ENCODE measurements around the gene CTDSPL. TPM values are rescaled to one million over a fixed set of nuclear protein-coding genes. Genes with fewer than 3 reads are reported as not detected.
A peak's percentile ranks its signal among the peaks of the same experiment; 100 is the strongest.

Gene CTDSPL
- total RNA-seq, 3 donors from 2014 or later = 1.1 to 1.7 (median 1.3) TPM

GRCh38 chr3:37988931-37989525 lies 127.3 kb downstream of the CTDSPL start:
- ATAC-seq = no peak
- Mint-ChIP-seq H3K36me3 (ENCODE audit: insufficient read depth) (no peaks in the 10 kb centered on the region), H3K4me1 (ENCODE audit: low read depth) (peaks cover 13% of the 10 kb centered on the region), H3K9me3 (no peaks in the 10 kb centered on the region), H3K4me3 (no peak overlapping the region), H3K27me3 (ENCODE audit: low read depth) (no peaks in the 10 kb centered on the region)
- DNase-seq = no peak

- ATAC-seq = no peak
- H3K9me3 Mint-ChIP-seq = no peaks in the 10 kb centered on the region
- no peaks in the 10 kb centered on the region for H3K36me3 Mint-ChIP-seq (ENCODE audit: insufficient read depth)
- H3K4me3 Mint-ChIP-seq = no peak overlapping the region
- H3K4me1 Mint-ChIP-seq (ENCODE audit: low read depth) = peaks cover 19% of the 10 kb centered on the region
- DNase-seq = no peak
- no peaks in the 10 kb centered on the region for H3K27me3 Mint-ChIP-seq (ENCODE audit: low read depth)
Observed at GRCh38 chr3:37989821-37990480, 128.3 kb downstream of the CTDSPL start.

GRCh38 chr3:37990527-37990926 lies 128.8 kb downstream of the CTDSPL start, which contains the start of gene VILL:
Gene VILL, plus strand, starts transcription at chr3:37990786. Its CDS starts 2,887 bp downstream, at chr3:37993673.
- no peaks in the 10 kb centered on the region for H3K27me3 Mint-ChIP-seq (ENCODE audit: low read depth)
- H3K4me3 Mint-ChIP-seq = no peak within 1 kb of the TSS
- ATAC-seq (no peak), DNase-seq (no peak)
- H3K9me3 Mint-ChIP-seq = no peaks in the 10 kb centered on the region
- peaks cover 3% of the 10 kb centered on the region for H3K36me3 Mint-ChIP-seq (ENCODE audit: insufficient read depth)
- peaks cover 24% of the 10 kb centered on the region for H3K4me1 Mint-ChIP-seq (ENCODE audit: low read depth)

- DNase-seq = no peak
- Mint-ChIP-seq H3K4me3 (no peak overlapping the region), H3K36me3 (ENCODE audit: insufficient read depth) (peaks cover 3% of the 10 kb centered on the region), H3K27me3 (ENCODE audit: low read depth) (no peaks in the 10 kb centered on the region), H3K9me3 (no peaks in the 10 kb centered on the region), H3K4me1 (ENCODE audit: low read depth) (peaks cover 29% of the 10 kb centered on the region)
- ATAC-seq = no peak
Observed at GRCh38 chr3:37991109-37991508, 129.4 kb downstream of the CTDSPL start.

- ATAC-seq (no peak), DNase-seq (no peak)
- Mint-ChIP-seq H3K36me3 (ENCODE audit: insufficient read depth) (peaks cover 9% of the 10 kb centered on the region), H3K9me3 (no peaks in the 10 kb centered on the region), H3K4me3 (no peak overlapping the region), H3K4me1 (ENCODE audit: low read depth) (peaks cover 36% of the 10 kb centered on the region), H3K27me3 (ENCODE audit: low read depth) (no peaks in the 10 kb centered on the region)
Observed at GRCh38 chr3:37991823-37992222, 130.1 kb downstream of the CTDSPL start.

- peaks cover 42% of the 10 kb centered on the region for H3K4me1 Mint-ChIP-seq (ENCODE audit: low read depth)
- peaks cover 11% of the 10 kb centered on the region for H3K36me3 Mint-ChIP-seq (ENCODE audit: insufficient read depth)
- H3K27me3 Mint-ChIP-seq (ENCODE audit: low read depth) = no peaks in the 10 kb centered on the region
- H3K4me3 Mint-ChIP-seq = peak overlapping the region; percentile 93
- H3K9me3 Mint-ChIP-seq = no peaks in the 10 kb centered on the region
- no peak for ATAC-seq
- DNase-seq = no peak
Observed at GRCh38 chr3:37992271-37993066, 130.8 kb downstream of the CTDSPL start.

GRCh38 chr3:37993067-37993455 lies 131.4 kb downstream of the CTDSPL start:
- Mint-ChIP-seq H3K4me3 (peak overlapping the region; percentile 93), H3K36me3 (ENCODE audit: insufficient read depth) (peaks cover 11% of the 10 kb centered on the region), H3K9me3 (no peaks in the 10 kb centered on the region), H3K27me3 (ENCODE audit: low read depth) (no peaks in the 10 kb centered on the region), H3K4me1 (ENCODE audit: low read depth) (peaks cover 43% of the 10 kb centered on the region)
- DNase-seq (no peak), ATAC-seq (no peak)

GRCh38 chr3:37993460-37993819 lies 131.8 kb downstream of the CTDSPL start:
- Mint-ChIP-seq H3K27me3 (ENCODE audit: low read depth) (no peaks in the 10 kb centered on the region), H3K4me3 (peak overlapping the region; percentile 93), H3K4me1 (ENCODE audit: low read depth) (peaks cover 46% of the 10 kb centered on the region), H3K36me3 (ENCODE audit: insufficient read depth) (peaks cover 11% of the 10 kb centered on the region), H3K9me3 (no peaks in the 10 kb centered on the region)
- DNase-seq (no peak), ATAC-seq (no peak)

- no peaks in the 10 kb centered on the region for H3K27me3 Mint-ChIP-seq (ENCODE audit: low read depth)
- DNase-seq = peak; percentile 42
- peak overlapping the region; percentile 93 for H3K4me3 Mint-ChIP-seq
- peak; percentile 66 to 72 for ATAC-seq
- H3K36me3 Mint-ChIP-seq (ENCODE audit: insufficient read depth) = peaks cover 11% of the 10 kb centered on the region
- no peaks in the 10 kb centered on the region for H3K9me3 Mint-ChIP-seq
- H3K4me1 Mint-ChIP-seq (ENCODE audit: low read depth) = peaks cover 50% of the 10 kb centered on the region
Observed at GRCh38 chr3:37993820-37994638, 132.3 kb downstream of the CTDSPL start.

- DNase-seq = no peak
Observed at GRCh38 chr3:37994639-37994972, 132.9 kb downstream of the CTDSPL start.

GRCh38 chr3:37995652-37996641 lies 134.3 kb downstream of the CTDSPL start:
- Mint-ChIP-seq H3K9me3 (no peaks in the 10 kb centered on the region), H3K4me1 (ENCODE audit: low read depth) (peaks cover 54% of the 10 kb centered on the region), H3K27me3 (ENCODE audit: low read depth) (no peaks in the 10 kb centered on the region), H3K4me3 (peak overlapping the region; percentile 93), H3K36me3 (ENCODE audit: insufficient read depth) (peaks cover 11% of the 10 kb centered on the region)
- ATAC-seq (no peak), DNase-seq (peak; percentile 2)

More at GRCh38 chr3:37994639-37994972, 132.9 kb downstream of the CTDSPL start:
- Mint-ChIP-seq H3K4me1 (ENCODE audit: low read depth) (peaks cover 54% of the 10 kb centered on the region), H3K27me3 (ENCODE audit: low read depth) (no peaks in the 10 kb centered on the region), H3K36me3 (ENCODE audit: insufficient read depth) (peaks cover 11% of the 10 kb centered on the region), H3K4me3 (peak overlapping the region; percentile 93), H3K9me3 (no peaks in the 10 kb centered on the region)
- ATAC-seq = peak; percentile 3 to 14

- peak; percentile 83 for DNase-seq
- H3K36me3 Mint-ChIP-seq (ENCODE audit: insufficient read depth) = peaks cover 13% of the 10 kb centered on the region
Observed at GRCh38 chr3:37996785-37997301, 135.2 kb downstream of the CTDSPL start.

GRCh38 chr3:37997342-37997741 lies 135.7 kb downstream of the CTDSPL start:
- Mint-ChIP-seq H3K4me3 (no peak overlapping the region), H3K9me3 (no peaks in the 10 kb centered on the region), H3K27me3 (ENCODE audit: low read depth) (no peaks in the 10 kb centered on the region), H3K36me3 (ENCODE audit: insufficient read depth) (peaks cover 13% of the 10 kb centered on the region), H3K4me1 (ENCODE audit: low read depth) (peaks cover 54% of the 10 kb centered on the region)
- DNase-seq (no peak), ATAC-seq (no peak)

More at GRCh38 chr3:37996785-37997301, 135.2 kb downstream of the CTDSPL start:
- peak; percentile 42 to 57 for ATAC-seq
- H3K4me1 Mint-ChIP-seq (ENCODE audit: low read depth) = peaks cover 54% of the 10 kb centered on the region
- no peaks in the 10 kb centered on the region for H3K9me3 Mint-ChIP-seq
- H3K27me3 Mint-ChIP-seq (ENCODE audit: low read depth) = no peaks in the 10 kb centered on the region
- H3K4me3 Mint-ChIP-seq = peak overlapping the region; percentile 5
